SK-N-SH treated with all-trans-retinoic acid at 6 μM for 48 hours (cell line): Measurements from ENCODE around the gene ALG3.

Experiments used
- ATAC-seq: fragments of 200-7000 bp; cut with Tn5 transposase; 3 replicates; pipeline ENCODE4 v1.9.1; 2020; ENCODE audit warnings: mild to moderate bottlenecking, moderate library complexity
- ARNTL ChIP-seq: fragments of 450-650 bp; formaldehyde crosslinking; IDR thresholded peaks from 2 replicates; pipeline ENCODE4 v1.5.0; 2020; ENCODE audit warnings: low read depth, mild to moderate bottlenecking, moderate library complexity, borderline replicate concordance
- BACH2 ChIP-seq: fragments of 250-450 bp; sonication (Bioruptor Pico); IDR thresholded peaks from 2 replicates; pipeline ENCODE4 v1.9.0; 2021; ENCODE audit warnings: mild to moderate bottlenecking, borderline replicate concordance
- CSDC2 ChIP-seq: fragments of 250-450 bp; sonication (Bioruptor Pico); IDR thresholded peaks from 2 replicates; pipeline ENCODE4 v1.5.0; 2020; ENCODE audit warnings: mild to moderate bottlenecking, moderate library complexity
- ESRRG ChIP-seq: fragments of 250-450 bp; sonication (Bioruptor Pico); IDR thresholded peaks from 2 replicates; pipeline ENCODE4 v1.6.1; 2021; ENCODE audit warnings: mild to moderate bottlenecking
- ISL1 ChIP-seq: fragments of 250-450 bp; sonication (Bioruptor Pico); IDR thresholded peaks from 2 replicates; pipeline ENCODE4 v2.1.2; 2022; ENCODE audit warnings: mild to moderate bottlenecking, moderate library complexity
- OSR1 ChIP-seq: fragments of 250-450 bp; sonication (Bioruptor Pico); IDR thresholded peaks from 2 replicates; pipeline ENCODE4 v1.8.0; 2022; ENCODE audit warnings: moderate library complexity, mild to moderate bottlenecking, inconsistent platforms
- PATZ1 ChIP-seq: fragments of 250-450 bp; sonication (Bioruptor Pico); IDR thresholded peaks from 2 replicates; pipeline ENCODE4 v1.8.0; 2020; ENCODE audit warnings: mild to moderate bottlenecking, moderate library complexity, borderline replicate concordance
- POU6F1 ChIP-seq: fragments of 250-450 bp; sonication (Bioruptor Pico); IDR thresholded peaks from 2 replicates; pipeline ENCODE4 v1.8.0; 2021; ENCODE audit warnings: low read depth, mild to moderate bottlenecking, moderate library complexity, borderline replicate concordance
- PPARA ChIP-seq: fragments of 250-450 bp; sonication (Bioruptor Pico); IDR thresholded peaks from 2 replicates; pipeline ENCODE4 v1.5.0; 2020; ENCODE audit warnings: mild to moderate bottlenecking, borderline replicate concordance
- RARB ChIP-seq: fragments of 250-450 bp; sonication (Bioruptor Pico); IDR thresholded peaks from 2 replicates; pipeline ENCODE4 v1.8.0; 2021; ENCODE audit warnings: mild to moderate bottlenecking, moderate library complexity
- SNAI2 ChIP-seq: fragments of 250-450 bp; sonication (Bioruptor Pico); IDR thresholded peaks from 2 replicates; pipeline ENCODE4 v1.5.0; 2020; ENCODE audit warnings: mild to moderate bottlenecking, moderate library complexity
- TCF4 ChIP-seq: fragments of 250-450 bp; sonication (Bioruptor Pico); IDR thresholded peaks from 2 replicates; pipeline ENCODE4 v1.8.0; 2021; ENCODE audit warnings: mild to moderate bottlenecking, moderate library complexity, borderline replicate concordance
- TOX ChIP-seq: fragments of 250-450 bp; sonication (Bioruptor Pico); IDR thresholded peaks from 2 replicates; pipeline ENCODE4 v1.8.0; 2021; ENCODE audit warnings: mild to moderate bottlenecking, moderate library complexity, borderline replicate concordance
- ZC3H10 ChIP-seq: fragments of 250-450 bp; sonication (Bioruptor Pico); IDR thresholded peaks from 2 replicates; pipeline ENCODE4 v1.5.1; 2021; ENCODE audit warnings: mild to moderate bottlenecking, moderate library complexity
- ZFP3 ChIP-seq: fragments of 250-450 bp; sonication (Bioruptor Pico); IDR thresholded peaks from 2 replicates; pipeline ENCODE4 v1.5.0; 2020; ENCODE audit warnings: mild to moderate bottlenecking, moderate library complexity
- ZFP30 ChIP-seq: fragments of 450-650 bp; formaldehyde crosslinking; IDR thresholded peaks from 2 replicates; pipeline ENCODE4 v1.5.0; 2022; ENCODE audit warnings: mild to moderate bottlenecking, moderate library complexity
- ZNF565 ChIP-seq: fragments of 450-650 bp; formaldehyde crosslinking; conservative IDR thresholded peaks from 2 replicates; pipeline ENCODE4 v1.5.0; 2020; ENCODE audit warnings: low read depth, mild to moderate bottlenecking, moderate library complexity
- ZNF70 ChIP-seq: fragments of 450-650 bp; formaldehyde crosslinking; IDR thresholded peaks from 2 replicates; pipeline ENCODE4 v1.5.0; 2020; ENCODE audit warnings: mild to moderate bottlenecking, moderate library complexity
- TF ChIP-seq, protein P1 (sequence below): fragments of 250-450 bp; sonication (Bioruptor Pico); IDR thresholded peaks from 2 replicates; pipeline ENCODE4 v1.5.0; 2020; ENCODE audit warnings: mild to moderate bottlenecking, moderate library complexity
- TF ChIP-seq, protein P2 (sequence below): fragments of 250-450 bp; sonication (Bioruptor Pico); IDR thresholded peaks from 2 replicates; pipeline ENCODE4 v1.5.1; 2021; ENCODE audit warnings: mild to moderate bottlenecking, moderate library complexity
- TF ChIP-seq, protein P3 (sequence below): fragments of 250-450 bp; sonication (Bioruptor Pico); IDR thresholded peaks from 2 replicates; pipeline ENCODE4 v1.5.1; 2020; ENCODE audit warnings: low read depth, mild to moderate bottlenecking, moderate library complexity

Gene ALG3

DNA sequence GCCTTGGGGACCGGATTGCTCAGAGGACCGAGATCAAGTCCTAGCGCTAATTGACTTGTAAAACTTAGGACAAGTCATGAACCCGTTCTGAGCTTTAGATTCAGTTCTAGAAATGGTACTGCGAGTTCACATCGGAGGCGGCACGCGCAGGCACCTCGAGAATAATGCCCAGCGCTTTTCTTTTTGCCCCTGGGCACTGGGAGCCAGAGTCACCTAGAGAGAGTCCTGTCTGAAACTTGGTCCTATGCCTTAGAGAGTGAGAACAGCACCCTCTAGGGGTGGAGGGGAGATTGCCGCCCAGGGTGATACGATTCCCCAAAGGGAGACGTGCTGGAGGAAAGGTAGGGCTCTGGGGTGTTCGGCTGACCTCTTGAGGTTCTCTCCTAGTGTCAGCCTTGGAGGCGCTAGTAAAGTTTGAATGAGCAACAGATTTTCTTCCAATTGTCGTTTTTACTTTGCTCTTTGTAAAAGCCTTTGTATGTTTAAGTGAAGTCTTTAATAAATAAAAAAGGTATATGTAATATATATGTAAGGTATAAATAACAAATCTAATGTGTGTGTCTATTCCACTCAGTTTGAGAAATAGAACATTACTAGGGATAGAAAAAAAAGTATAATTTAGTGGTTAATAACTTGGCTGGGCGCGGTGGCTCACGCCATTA lies 1.5 kb upstream of the ALG3 start:
- ATAC-seq = peak; percentile 85
- TF ChIP-seq, protein P1, sequence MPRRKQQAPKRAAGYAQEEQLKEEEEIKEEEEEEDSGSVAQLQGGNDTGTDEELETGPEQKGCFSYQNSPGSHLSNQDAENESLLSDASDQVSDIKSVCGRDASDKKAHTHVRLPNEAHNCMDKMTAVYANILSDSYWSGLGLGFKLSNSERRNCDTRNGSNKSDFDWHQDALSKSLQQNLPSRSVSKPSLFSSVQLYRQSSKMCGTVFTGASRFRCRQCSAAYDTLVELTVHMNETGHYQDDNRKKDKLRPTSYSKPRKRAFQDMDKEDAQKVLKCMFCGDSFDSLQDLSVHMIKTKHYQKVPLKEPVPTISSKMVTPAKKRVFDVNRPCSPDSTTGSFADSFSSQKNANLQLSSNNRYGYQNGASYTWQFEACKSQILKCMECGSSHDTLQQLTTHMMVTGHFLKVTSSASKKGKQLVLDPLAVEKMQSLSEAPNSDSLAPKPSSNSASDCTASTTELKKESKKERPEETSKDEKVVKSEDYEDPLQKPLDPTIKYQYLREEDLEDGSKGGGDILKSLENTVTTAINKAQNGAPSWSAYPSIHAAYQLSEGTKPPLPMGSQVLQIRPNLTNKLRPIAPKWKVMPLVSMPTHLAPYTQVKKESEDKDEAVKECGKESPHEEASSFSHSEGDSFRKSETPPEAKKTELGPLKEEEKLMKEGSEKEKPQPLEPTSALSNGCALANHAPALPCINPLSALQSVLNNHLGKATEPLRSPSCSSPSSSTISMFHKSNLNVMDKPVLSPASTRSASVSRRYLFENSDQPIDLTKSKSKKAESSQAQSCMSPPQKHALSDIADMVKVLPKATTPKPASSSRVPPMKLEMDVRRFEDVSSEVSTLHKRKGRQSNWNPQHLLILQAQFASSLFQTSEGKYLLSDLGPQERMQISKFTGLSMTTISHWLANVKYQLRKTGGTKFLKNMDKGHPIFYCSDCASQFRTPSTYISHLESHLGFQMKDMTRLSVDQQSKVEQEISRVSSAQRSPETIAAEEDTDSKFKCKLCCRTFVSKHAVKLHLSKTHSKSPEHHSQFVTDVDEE = no peak
- TF ChIP-seq ZC3H10 (CRISPR knock-in tag) = no peak
- TF ChIP-seq ESRRG (CRISPR knock-in tag) = no peak
- no peak for TF ChIP-seq ZFP3 (CRISPR knock-in tag)
- TF ChIP-seq, protein P2, sequence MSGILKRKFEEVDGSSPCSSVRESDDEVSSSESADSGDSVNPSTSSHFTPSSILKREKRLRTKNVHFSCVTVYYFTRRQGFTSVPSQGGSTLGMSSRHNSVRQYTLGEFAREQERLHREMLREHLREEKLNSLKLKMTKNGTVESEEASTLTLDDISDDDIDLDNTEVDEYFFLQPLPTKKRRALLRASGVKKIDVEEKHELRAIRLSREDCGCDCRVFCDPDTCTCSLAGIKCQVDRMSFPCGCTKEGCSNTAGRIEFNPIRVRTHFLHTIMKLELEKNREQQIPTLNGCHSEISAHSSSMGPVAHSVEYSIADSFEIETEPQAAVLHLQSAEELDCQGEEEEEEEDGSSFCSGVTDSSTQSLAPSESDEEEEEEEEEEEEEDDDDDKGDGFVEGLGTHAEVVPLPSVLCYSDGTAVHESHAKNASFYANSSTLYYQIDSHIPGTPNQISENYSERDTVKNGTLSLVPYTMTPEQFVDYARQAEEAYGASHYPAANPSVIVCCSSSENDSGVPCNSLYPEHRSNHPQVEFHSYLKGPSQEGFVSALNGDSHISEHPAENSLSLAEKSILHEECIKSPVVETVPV (CRISPR knock-in tag) = no peak
- no peak for TF ChIP-seq ZNF70 (CRISPR knock-in tag)
- no peak for TF ChIP-seq SNAI2 (CRISPR knock-in tag)
- TF ChIP-seq TCF4 (CRISPR knock-in tag) = no peak
- TF ChIP-seq ZFP30 (CRISPR knock-in tag) = no peak
- TF ChIP-seq, protein P3, sequence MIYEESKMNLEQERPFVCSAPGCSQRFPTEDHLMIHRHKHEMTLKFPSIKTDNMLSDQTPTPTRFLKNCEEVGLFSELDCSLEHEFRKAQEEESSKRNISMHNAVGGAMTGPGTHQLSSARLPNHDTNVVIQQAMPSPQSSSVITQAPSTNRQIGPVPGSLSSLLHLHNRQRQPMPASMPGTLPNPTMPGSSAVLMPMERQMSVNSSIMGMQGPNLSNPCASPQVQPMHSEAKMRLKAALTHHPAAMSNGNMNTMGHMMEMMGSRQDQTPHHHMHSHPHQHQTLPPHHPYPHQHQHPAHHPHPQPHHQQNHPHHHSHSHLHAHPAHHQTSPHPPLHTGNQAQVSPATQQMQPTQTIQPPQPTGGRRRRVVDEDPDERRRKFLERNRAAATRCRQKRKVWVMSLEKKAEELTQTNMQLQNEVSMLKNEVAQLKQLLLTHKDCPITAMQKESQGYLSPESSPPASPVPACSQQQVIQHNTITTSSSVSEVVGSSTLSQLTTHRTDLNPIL (CRISPR knock-in tag) = no peak
- TF ChIP-seq POU6F1 (CRISPR knock-in tag) = no peak
- no peak for TF ChIP-seq OSR1 (CRISPR knock-in tag)
- TF ChIP-seq ARNTL (CRISPR knock-in tag) = no peak
- no peak for TF ChIP-seq CSDC2 (CRISPR knock-in tag)
- no peak for TF ChIP-seq ISL1 (CRISPR knock-in tag)

- TF ChIP-seq BACH2 (CRISPR knock-in tag) (no peak), SNAI2 (CRISPR knock-in tag) (no peak), ISL1 (CRISPR knock-in tag) (no peak), ESRRG (CRISPR knock-in tag) (no peak)
- ATAC-seq = peak; percentile 96
Measured at GRCh38 chr3:184249412-184250166, 827 bp upstream of the ALG3 start, which contains the start of gene EEF1AKMT4. Gene EEF1AKMT4, plus strand, starts transcription at chr3:184249672. Its CDS starts 23 bp downstream, at chr3:184249695.

GRCh38 chr3:184242297-184242685 lies 6.5 kb downstream of the ALG3 start:
- ATAC-seq = no peak; the same call in 2 of the 3 replicates
- no peak for TF ChIP-seq PATZ1 (CRISPR knock-in tag)
- TF ChIP-seq ARNTL (CRISPR knock-in tag) = no peak
- TF ChIP-seq, protein P2 (CRISPR knock-in tag) = no peak
- no peak for TF ChIP-seq BACH2 (CRISPR knock-in tag)
- no peak for TF ChIP-seq ISL1 (CRISPR knock-in tag)
- TF ChIP-seq PPARA (CRISPR knock-in tag) = no peak
- no peak for TF ChIP-seq ZC3H10 (CRISPR knock-in tag)
- TF ChIP-seq POU6F1 (CRISPR knock-in tag) = no peak
- TF ChIP-seq ESRRG (CRISPR knock-in tag) = no peak
- no peak for TF ChIP-seq CSDC2 (CRISPR knock-in tag)
- no peak for TF ChIP-seq TOX
- no peak for TF ChIP-seq ZFP30 (CRISPR knock-in tag)
- TF ChIP-seq ZNF565 (CRISPR knock-in tag) = no peak
- TF ChIP-seq OSR1 (CRISPR knock-in tag) = no peak
- TF ChIP-seq RARB = no peak
